ENCODE data around the gene ZNF497.

GRCh38 chr19:58368561-58369360, 6.2 kb upstream of the ZNF497 start:
- TF ChIP-seq CTCF (IDR thresholded peaks at IDR 0.05) (no peak), POLR2A (IDR thresholded peaks at IDR 0.05) (no peak)

All from Peyer's patch (tissue), 4 donors.